Stomach (tissue), 9 donors: ENCODE data around the gene TAB2. TPM values are rescaled to one million over a fixed set of nuclear protein-coding genes. Genes with fewer than 3 reads are reported as not detected.

Experiments used
- DNase-seq, 2 donors: peaks; one replicate each; pipeline versions ENCODE4 v3.0.0 to v3.0.0-alpha.2; 2013 to 2019
- H3K27ac ChIP-seq, 5 donors: fragments of 200-600 bp in 4 of 5; sonication (generic) in 4 of 5; one replicate each; pipeline ENCODE4 v1.5.1; 2013 to 2019; ENCODE audit warnings: mild to moderate bottlenecking in 1 of 5, moderate library complexity in 1 of 5
- H3K27me3 ChIP-seq, 3 donors: fragments of 200-600 bp; sonication (generic); one replicate each; pipeline ENCODE4 v1.5.1; 2017 to 2019; ENCODE audit warnings: mixed run types in 1 of 3
- H3K36me3 ChIP-seq, 4 donors: fragments of 200-600 bp; sonication (generic); 1 replicate in 3 of 4; 2 replicates in 1 of 4; pipeline ENCODE4 v1.5.1; 2016 to 2019
- H3K4me1 ChIP-seq, 4 donors: fragments of 200-600 bp; sonication (generic); one replicate each; pipeline ENCODE4 v1.5.1; 2016 to 2019
- H3K4me3 ChIP-seq, 4 donors: fragments of 200-600 bp; sonication (generic) in 3 of 4; one replicate each; pipeline ENCODE4 v1.5.1; 2016 to 2019; ENCODE audit warnings: mild to moderate bottlenecking in 1 of 4
- H3K9me3 ChIP-seq, 4 donors: fragments of 200-600 bp; sonication (generic); one replicate each; pipeline ENCODE4 v1.5.1; 2016 to 2019
- EP300 ChIP-seq: sonication (generic); formaldehyde crosslinking; IDR thresholded peaks from one replicate; pipeline ENCODE4 v1.6.1; 2017; ENCODE audit warnings: antibody characterized with exemption
- POLR2A ChIP-seq, 4 donors: fragments of 450-650 bp; IDR thresholded peaks; one replicate each; pipeline ENCODE4 v1.6.1; 2016; ENCODE audit warnings: antibody characterized with exemption in 4 of 4, control low read depth in 2 of 4, mild to moderate bottlenecking in 1 of 4, moderate library complexity in 1 of 4
- POLR2AphosphoS5 ChIP-seq, 3 donors: sonication (generic); formaldehyde crosslinking; IDR thresholded peaks; one replicate each; pipeline ENCODE4 v1.6.1; 2016; ENCODE audit warnings: antibody characterized with exemption in 3 of 3
- WGBS, 5 donors: extraction: QIAGEN DNeasy Blood & Tissue Kit in 3 of 5; methylation state at CpG; one replicate each; pipeline versions ENCODE4 v1.1.5 to v1.1.7; 2013 to 2018; 5-methylcytosine and 5-hydroxymethylcytosine counted together
- intact Hi-C: fragments of 100-400 bp; cut with DNase I; formaldehyde crosslinking; loops from one replicate; pipeline ENCODE4 v1.15.1; 2023; ENCODE audit warnings: low total_unique reads
- polyA plus RNA-seq, 3 donors: library from polyadenylated mRNA; stranded (reverse); fragments of 200-250 nt; gene quantifications; one replicate each; pipeline ENCODE4 v1.2.3, GENCODE V29; 2013
- total RNA-seq, 5 donors: library from RNA; depleted of rRNA; stranded (reverse); fragments of >200 nt; gene quantifications; one replicate each; pipeline versions ENCODE4 v1.1.0 to v1.2.3, GENCODE V29; 2014 to 2016
- TF ChIP-seq, protein P1 (sequence below), 7 experiments: fragments of 450-650 bp in 4 of 7; fragments of 200-600 bp in 3 of 7; sonication (generic) in 3 of 7; IDR thresholded peaks; one replicate each; pipeline ENCODE4 v1.5.1; 2016 to 2019; ENCODE audit warnings: antibody characterized with exemption in 7 of 7, control low read depth in 2 of 7, mild to moderate bottlenecking in 1 of 7
- donor health status: healthy with polysubstance abuse.
- donor health status: Bipolar disorder and iron deficiency.
- donor health status: healthy.

Gene TAB2
- total and polyA plus RNA-seq, 8 donors = 14.1 to 119 (median 47.4) TPM

DNA sequence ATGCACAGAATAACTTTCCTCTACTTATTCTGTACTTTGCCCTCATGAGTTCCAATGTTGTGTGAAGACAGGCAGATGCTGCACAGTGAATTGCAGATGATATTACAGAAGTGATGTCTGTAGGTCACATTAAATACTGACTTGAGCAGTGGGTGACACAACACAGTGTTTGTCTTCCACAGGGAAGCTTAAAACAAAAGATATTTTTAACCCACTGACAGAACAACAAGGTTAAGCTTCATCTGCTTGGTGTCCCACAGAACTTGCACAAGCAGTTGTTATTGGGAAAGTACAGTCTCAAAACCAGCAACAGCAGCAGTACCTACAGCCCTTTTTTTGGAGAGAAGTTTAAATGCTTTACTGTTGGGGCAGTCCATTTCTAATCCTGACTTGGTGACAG is 93.0 kb downstream of the TAB2 start:
- intact Hi-C loops = no loop called here
- TF ChIP-seq EP300 = no peak
- Histone ChIP-seq H3K4me1 (no peaks in the 10 kb centered on the region), H3K36me3 (peaks cover 7 to 35% (median 32%) of the 10 kb centered on the region in 4 donors), H3K4me3 (no peak overlapping the region), H3K27me3 (no peaks in the 10 kb centered on the region), H3K27ac (no peak overlapping the region), H3K9me3 (no peaks in the 10 kb centered on the region)
- DNase-seq = no peak

DNA sequence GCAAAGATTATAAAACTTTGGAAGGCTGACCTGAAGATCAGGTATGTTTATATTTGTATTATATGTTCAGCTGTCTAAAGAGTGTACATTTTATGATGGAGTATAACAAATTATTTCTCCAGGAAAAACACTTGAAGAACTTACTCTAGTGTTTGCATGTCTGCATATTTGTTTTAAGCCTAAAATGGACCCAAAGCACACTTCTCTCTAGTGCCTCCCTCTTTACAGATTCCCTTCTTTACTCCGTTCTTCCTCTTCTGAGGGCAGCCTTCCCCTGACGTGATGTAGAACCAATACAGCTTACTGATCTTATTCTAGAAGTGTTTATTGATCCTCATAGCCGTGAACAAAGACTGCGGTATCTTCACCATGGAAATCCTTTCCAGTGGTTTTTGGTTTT is 96.5 kb downstream of the TAB2 start:
- Histone ChIP-seq H3K36me3 (peaks cover 7 to 22% (median 21%) of the 10 kb centered on the region in 4 donors), H3K4me3 (no peak overlapping the region), H3K9me3 (no peaks in the 10 kb centered on the region), H3K27ac (no peak overlapping the region), H3K4me1 (no peaks in the 10 kb centered on the region), H3K27me3 (no peaks in the 10 kb centered on the region)
- intact Hi-C loops = no loop called here
- 70 to 99% (median 83%) methylated on average over 4 of the region's 4 CpGs for WGBS, 5 donors
- no peak for DNase-seq
- no peak for TF ChIP-seq POLR2AphosphoS5 (IDR thresholded peaks at IDR 0.05)
- TF ChIP-seq, protein P1, sequence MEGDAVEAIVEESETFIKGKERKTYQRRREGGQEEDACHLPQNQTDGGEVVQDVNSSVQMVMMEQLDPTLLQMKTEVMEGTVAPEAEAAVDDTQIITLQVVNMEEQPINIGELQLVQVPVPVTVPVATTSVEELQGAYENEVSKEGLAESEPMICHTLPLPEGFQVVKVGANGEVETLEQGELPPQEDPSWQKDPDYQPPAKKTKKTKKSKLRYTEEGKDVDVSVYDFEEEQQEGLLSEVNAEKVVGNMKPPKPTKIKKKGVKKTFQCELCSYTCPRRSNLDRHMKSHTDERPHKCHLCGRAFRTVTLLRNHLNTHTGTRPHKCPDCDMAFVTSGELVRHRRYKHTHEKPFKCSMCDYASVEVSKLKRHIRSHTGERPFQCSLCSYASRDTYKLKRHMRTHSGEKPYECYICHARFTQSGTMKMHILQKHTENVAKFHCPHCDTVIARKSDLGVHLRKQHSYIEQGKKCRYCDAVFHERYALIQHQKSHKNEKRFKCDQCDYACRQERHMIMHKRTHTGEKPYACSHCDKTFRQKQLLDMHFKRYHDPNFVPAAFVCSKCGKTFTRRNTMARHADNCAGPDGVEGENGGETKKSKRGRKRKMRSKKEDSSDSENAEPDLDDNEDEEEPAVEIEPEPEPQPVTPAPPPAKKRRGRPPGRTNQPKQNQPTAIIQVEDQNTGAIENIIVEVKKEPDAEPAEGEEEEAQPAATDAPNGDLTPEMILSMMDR (IDR thresholded peaks at IDR 0.05) = no peak
- no peak for TF ChIP-seq POLR2A (IDR thresholded peaks at IDR 0.05)
- no peak for TF ChIP-seq EP300

DNA sequence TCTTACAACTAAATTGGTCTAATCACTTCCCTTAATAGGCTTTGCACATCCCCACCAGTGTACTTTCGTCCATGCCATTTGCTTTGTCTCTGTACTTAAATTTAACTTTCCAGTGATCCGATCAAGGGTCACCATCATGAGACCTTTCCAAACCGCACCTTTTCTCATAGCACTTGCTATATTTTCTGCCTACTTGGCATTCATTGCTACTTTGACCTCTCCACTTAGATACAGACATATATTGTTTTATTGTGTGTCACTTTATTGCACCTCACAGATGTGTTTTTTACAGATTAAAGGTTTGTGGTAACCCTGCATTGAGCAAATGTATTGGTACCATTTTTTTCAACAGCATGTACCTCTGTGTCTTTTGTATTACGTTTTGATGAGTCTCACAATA is 97.3 kb downstream of the TAB2 start:
- H3K36me3 ChIP-seq = peaks cover 3 to 15% (median 13%) of the 10 kb centered on the region in 4 donors
- WGBS, 5 donors = 86 to 94% (median 93%) methylated on average over 4 of the region's 4 CpGs
- H3K4me1 ChIP-seq = no peaks in the 10 kb centered on the region
- H3K27me3 ChIP-seq = no peaks in the 10 kb centered on the region
- TF ChIP-seq, protein P1 (IDR thresholded peaks at IDR 0.05) = no peak
- no peak for TF ChIP-seq POLR2A (IDR thresholded peaks at IDR 0.05)
- TF ChIP-seq POLR2AphosphoS5 (IDR thresholded peaks at IDR 0.05) = no peak
- TF ChIP-seq EP300 = no peak
- no peak overlapping the region for H3K27ac ChIP-seq
- DNase-seq = no peak
- intact Hi-C loops = no loop called here
- no peak overlapping the region for H3K4me3 ChIP-seq
- no peaks in the 10 kb centered on the region for H3K9me3 ChIP-seq

DNA sequence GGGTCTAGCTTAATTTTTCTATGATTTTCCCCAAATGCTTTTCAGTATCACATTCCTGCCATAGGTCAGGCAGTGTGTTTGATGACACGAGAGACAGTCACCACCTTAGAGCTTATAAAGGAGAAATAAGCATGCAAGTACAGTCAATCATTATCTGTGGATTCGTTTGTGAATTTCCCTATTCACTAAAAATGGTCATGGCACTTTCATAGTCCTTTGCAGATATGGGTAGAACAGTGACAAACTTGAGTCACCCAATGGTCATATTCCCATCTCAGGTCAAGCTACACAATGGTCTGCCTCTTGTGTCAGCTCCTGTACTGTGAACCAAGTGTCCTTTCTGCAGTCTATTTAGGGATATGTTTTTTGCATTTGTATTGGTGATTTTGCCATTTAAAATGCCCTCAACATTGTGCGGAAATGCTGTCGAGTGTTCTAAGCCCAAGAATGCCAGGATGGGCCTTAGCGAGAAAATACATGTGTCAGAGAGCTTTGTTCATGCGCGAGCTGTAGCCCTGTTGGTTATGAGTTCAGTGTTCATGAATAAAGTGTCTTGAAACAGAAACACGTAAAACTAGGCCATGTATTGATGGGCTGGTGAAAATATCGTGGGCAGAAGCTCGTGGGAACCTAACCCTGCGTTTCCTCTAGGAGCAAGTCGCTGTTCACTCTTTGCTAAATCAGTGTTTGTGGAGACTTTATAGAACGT is 102.3 kb downstream of the TAB2 start:
- TF ChIP-seq POLR2A (IDR thresholded peaks at IDR 0.05) (no peak), EP300 (no peak), POLR2AphosphoS5 (IDR thresholded peaks at IDR 0.05) (no peak)
- TF ChIP-seq, protein P1 (IDR thresholded peaks at IDR 0.05) = no peak
- Histone ChIP-seq H3K27ac (no peak overlapping the region), H3K4me1 (peaks cover 0 to 9% (median 7%) of the 10 kb centered on the region in 4 donors), H3K36me3 (no peaks in the 10 kb centered on the region), H3K4me3 (no peak overlapping the region), H3K9me3 (no peaks in the 10 kb centered on the region), H3K27me3 (no peaks in the 10 kb centered on the region)
- no peak for DNase-seq
- WGBS, 5 donors = 82 to 88% (median 86%) methylated on average over 13 of the region's 13 CpGs
- intact Hi-C loops = no loop called here

DNA sequence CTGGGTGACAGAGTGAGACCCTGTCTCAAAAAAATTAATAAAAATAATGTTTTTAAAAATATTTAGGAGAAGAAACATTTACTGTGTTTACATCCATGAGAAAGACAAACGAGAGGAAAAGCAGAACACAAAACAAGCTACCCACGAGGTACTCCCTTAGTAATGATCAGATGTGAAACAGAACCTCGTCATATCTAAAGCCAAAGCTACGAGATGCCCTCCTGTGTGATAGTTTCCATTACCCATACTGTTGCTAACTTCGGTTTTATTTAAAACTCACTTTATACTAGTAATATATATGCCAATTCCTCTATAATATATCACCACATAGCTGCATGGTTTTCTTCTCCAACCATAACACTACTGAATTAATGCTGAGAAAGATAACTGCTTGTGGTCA is 103.6 kb downstream of the TAB2 start:
- Histone ChIP-seq H3K9me3 (no peaks in the 10 kb centered on the region), H3K27me3 (no peaks in the 10 kb centered on the region), H3K27ac (no peak overlapping the region), H3K4me3 (no peak overlapping the region), H3K4me1 (peaks cover 0 to 9% (median 7%) of the 10 kb centered on the region in 4 donors), H3K36me3 (no peaks in the 10 kb centered on the region)
- DNase-seq = no peak
- WGBS, 5 donors = 70 to 78% (median 73%) methylated on average over 5 of the region's 5 CpGs
- intact Hi-C loops = no loop called here
- TF ChIP-seq, protein P1 (IDR thresholded peaks at IDR 0.05) = no peak
- no peak for TF ChIP-seq EP300
- TF ChIP-seq POLR2AphosphoS5 (IDR thresholded peaks at IDR 0.05) = no peak
- no peak for TF ChIP-seq POLR2A (IDR thresholded peaks at IDR 0.05)
